Fibroblast of skin of back (primary cell): ENCODE measurements around the gene NID1.
"Not testable (repeated sequence)": the region's sequence is repeated elsewhere in the genome, so short reads cannot be mapped to it uniquely, and the experiment has no call there.

ENCODE experiments used
- DNase-seq: peaks from one replicate; pipeline ENCODE4 v3.0.0-alpha.2; 2013

The NID1 gene

DNA sequence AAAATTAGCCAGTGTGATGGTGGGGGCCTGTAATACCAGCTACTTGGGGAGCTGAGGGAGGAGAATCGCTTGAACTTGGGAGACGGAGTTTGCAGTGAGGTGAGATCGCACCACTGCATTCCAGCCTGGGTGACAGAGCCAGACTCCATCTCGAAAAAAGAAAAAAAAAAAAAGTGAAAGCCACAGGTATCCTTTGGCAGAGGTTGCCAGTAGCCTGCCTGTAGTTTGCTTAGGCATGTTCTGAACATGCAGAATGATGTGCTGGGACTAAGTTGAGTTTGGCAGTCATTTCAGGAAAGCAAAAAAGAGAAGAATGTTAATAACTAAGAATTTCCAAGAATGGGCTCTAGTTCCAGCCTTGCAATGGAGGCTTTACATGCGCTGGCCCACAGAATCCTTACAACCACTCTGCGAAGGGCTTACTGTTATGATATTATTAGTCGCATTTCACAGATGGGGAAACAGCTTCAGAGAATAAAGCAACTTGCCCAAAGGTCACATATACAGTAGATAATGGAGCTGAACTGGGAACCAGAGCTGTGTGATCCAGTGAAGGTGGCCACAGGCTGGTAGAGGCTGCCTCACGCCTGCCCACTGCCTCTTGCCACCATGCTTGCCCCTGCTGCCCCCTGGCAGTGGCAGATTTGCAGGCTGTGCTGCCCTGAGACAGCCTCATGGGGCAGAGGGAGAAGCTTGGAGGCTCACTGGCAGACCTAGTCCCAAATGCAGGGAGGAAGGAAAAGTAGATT is 131.7 kb downstream of the NID1 start:
- DNase-seq: no peak

DNA sequence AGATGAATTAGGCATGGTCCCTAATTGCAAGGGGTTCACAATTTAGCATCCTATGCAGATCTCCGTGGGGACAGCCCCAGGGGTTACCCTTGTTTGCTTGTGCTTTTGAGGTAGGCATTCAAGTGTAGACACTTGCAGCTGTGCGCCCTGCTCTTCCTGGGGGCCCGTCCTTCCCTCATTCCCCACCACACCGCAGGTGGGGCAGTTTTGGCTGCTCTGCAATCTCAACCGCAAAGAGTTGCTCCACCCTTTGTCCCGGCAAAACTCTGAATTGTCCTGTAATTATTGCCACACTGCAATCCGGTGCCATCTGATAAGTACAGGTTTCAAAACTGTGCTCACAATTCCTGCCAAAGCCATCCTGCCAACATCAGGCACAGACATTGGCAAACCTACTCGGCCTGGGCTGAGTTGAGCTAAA is 132.8 kb downstream of the NID1 start:
- DNase-seq: no peak

DNA sequence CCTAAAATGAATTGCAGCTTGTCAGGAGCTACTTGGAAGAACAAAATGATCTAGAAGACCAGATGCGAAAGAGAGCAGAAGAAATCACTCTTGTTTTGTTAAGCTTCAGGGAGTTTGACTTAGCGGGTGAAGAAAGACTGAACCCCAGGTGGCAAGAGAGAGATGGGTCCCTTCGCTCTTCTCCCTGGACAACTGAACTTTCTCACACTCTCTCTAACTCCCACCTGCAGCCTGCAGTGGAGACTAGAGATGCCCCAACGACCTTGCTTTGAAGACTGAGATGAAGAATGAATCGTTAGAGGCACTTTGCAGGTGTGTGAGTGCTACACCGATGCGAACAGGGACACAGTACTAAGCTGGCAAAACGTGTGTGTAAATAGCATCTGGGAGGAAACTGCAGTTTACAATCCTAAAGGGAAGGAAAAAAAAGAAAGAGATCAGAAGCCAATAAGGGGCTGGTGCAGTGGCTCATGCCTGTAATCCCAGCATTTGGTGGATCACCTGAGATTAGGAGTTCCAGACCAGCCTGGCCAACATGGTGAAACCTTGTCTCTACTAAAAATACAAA is 133.6 kb downstream of the NID1 start:
- DNase-seq: no peak

DNA sequence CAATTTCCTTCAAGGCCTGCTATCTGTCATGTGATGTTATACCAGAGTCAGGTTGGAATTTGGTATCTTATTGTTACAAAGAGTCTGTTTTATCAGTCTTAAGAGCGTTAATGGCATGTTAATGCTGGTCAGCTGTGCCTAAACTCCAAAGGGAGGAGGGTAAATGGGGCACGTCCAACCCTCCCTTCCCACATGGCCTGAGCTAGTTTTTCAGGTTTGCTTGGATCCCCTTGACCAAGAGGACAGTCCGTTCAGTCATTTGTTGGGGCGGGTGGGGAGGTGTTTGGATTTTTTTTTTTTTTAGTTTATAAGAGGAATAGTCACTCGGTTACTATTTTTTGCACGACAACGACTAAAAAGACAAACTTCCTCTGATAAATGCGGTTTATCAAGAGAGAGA is 134.3 kb downstream of the NID1 start:
- no peak for DNase-seq

DNA sequence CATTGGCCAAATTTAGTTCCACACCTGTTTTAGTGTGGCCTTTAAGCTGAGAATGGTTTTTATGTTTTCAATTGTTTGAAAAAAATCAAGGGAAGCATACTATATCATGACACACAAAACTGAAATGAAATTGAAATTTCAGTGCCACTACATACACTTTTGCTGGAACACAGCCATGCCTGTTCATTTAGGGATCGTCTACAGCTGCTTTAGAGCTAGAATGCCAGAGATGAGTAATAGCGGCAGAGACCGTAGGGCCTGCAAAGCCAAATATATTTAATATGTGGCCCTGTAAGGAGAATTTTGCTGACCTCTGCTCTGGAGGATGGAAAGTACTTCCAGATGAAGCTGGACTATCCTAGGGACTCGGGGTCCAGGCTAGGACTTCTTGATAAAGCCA is 135.7 kb downstream of the NID1 start:
- DNase-seq: peak; percentile 69

DNA sequence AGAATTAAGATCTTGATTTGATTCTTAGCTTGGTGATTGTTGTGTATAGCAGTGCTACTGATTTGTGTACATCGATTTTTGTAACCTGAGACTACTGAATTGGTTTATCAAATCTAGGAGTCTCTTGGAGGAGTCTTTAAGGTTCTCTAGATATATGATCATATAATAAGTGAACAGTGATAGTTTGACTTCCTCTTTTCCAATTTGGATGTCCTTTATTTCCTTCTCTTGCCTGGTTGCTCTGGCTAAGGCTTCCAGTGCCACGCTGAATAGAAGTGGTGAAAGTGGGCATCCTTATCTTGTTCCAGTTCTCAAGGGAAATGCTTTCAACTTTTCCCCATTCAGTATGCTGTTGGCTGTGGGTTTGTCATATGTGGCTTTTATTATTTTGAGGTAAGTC is 136.7 kb downstream of the NID1 start:
- DNase-seq: no peak

DNA sequence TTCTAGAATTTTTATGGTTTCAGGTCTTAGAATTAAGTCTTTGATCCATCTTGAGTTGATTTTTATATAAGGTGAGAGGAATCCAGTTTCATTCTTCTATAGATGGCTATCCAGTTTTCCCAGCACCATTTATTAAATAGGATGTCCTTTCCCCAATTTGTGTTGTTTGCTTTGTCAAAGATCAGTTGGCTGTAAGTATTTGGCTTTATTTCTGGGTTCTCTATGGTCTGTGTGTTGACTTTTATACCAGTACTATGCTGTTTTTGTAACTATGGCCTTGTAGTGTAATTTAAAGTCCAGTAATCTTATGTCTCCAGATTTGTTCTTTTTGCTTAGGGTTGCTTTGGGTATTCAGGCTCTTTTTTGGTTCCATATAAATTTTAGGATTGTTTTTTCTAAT is 137.3 kb downstream of the NID1 start:
- not testable (repeated sequence) for DNase-seq
